Erythroblast (primary cell): ENCODE measurements around the gene FAM200B.

Experiments
- GATA1 ChIP-seq: IDR thresholded peaks from 2 replicates; pipeline ENCODE4 v1.6.1; 2011; ENCODE audit warnings: low read depth, mild to moderate bottlenecking, control low read depth, low read length, moderate library complexity
- POLR2A ChIP-seq: IDR thresholded peaks from 2 replicates; pipeline ENCODE4 v1.6.1; 2011; ENCODE audit warnings: mild to moderate bottlenecking, low read length

DNA sequence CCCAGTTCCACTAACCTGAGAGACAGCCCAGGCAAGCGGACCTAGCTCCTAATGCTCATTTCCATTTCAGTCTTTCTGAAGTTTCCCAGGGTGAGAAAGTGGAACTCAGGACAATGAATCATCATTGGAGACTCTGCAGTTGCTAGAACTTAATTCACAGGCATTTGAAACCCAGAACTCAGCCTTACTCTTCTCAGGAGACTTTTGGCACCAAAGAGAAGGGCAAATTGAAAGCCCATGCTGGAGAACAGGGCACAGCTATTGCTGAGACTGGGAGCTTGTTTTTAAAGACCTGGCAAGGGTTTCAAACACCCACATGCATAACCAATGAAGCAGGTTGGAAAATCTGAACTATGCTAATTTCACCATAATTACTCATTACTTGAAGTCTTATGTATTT, 57.2 kb downstream of the FAM200B start:
- TF ChIP-seq POLR2A: no peak
- no peak for TF ChIP-seq GATA1
